AG10803 (cell line): ENCODE data around the gene DAZAP2.

ENCODE experiments used
- DNase-seq: peaks from one replicate; pipeline ENCODE4 v3.0.0; 2010; ENCODE audit warnings: low read depth
- H3K4me3 ChIP-seq: 2 replicates; pipeline ENCODE4 v1.5.1; 2011; ENCODE audit warnings: mild to moderate bottlenecking, low read length, control low read depth
- TF ChIP-seq, protein P1 (sequence below): conservative IDR thresholded peaks from 2 replicates; pipeline ENCODE4 v1.5.1; 2011; ENCODE audit warnings: mild to moderate bottlenecking, low read length, control low read depth, inconsistent platforms

DAZAP2 gene, protein sequence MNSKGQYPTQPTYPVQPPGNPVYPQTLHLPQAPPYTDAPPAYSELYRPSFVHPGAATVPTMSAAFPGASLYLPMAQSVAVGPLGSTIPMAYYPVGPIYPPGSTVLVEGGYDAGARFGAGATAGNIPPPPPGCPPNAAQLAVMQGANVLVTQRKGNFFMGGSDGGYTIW

GRCh38 chr12:51238510-51239334 lies at the start of gene DAZAP2:
Gene DAZAP2, plus strand, starts transcription at chr12:51238826. Its CDS starts 82 bp downstream, at chr12:51238908.
- peak within 1 kb of the TSS; percentile 100 for H3K4me3 ChIP-seq
- DNase-seq: peak; percentile 94
- TF ChIP-seq, protein P1, sequence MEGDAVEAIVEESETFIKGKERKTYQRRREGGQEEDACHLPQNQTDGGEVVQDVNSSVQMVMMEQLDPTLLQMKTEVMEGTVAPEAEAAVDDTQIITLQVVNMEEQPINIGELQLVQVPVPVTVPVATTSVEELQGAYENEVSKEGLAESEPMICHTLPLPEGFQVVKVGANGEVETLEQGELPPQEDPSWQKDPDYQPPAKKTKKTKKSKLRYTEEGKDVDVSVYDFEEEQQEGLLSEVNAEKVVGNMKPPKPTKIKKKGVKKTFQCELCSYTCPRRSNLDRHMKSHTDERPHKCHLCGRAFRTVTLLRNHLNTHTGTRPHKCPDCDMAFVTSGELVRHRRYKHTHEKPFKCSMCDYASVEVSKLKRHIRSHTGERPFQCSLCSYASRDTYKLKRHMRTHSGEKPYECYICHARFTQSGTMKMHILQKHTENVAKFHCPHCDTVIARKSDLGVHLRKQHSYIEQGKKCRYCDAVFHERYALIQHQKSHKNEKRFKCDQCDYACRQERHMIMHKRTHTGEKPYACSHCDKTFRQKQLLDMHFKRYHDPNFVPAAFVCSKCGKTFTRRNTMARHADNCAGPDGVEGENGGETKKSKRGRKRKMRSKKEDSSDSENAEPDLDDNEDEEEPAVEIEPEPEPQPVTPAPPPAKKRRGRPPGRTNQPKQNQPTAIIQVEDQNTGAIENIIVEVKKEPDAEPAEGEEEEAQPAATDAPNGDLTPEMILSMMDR: peak; percentile 42

DNA sequence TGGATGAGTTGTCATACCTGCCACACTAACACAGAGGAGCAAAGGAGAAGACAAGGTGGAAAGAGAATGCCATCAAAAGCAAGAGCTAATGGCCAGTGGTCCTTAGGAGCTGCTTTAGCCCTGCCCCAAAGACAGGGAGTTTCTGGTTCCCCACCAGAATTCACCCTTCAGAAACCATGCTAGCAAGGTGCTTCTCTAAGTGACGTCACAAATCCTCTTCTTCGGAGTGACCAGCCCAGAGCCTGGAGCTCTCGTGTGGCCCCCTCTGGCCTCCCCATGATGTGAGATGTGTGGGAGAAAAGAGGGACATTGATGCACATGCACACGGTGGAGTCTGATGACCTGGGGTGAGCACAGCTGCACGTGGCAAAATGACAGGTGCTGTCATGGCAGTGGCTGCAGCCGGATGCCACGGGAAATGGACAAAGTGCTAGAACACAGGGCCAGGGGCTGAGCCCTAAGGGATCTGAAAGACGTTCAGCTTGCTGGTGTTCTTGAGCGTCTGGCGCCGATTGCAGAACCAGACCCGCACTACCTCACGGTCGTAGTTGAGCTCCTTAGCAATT lies 48.8 kb upstream of the DAZAP2 start:
- no peak overlapping the region for H3K4me3 ChIP-seq
- no peak for DNase-seq
- TF ChIP-seq, protein P1: no peak

DNA sequence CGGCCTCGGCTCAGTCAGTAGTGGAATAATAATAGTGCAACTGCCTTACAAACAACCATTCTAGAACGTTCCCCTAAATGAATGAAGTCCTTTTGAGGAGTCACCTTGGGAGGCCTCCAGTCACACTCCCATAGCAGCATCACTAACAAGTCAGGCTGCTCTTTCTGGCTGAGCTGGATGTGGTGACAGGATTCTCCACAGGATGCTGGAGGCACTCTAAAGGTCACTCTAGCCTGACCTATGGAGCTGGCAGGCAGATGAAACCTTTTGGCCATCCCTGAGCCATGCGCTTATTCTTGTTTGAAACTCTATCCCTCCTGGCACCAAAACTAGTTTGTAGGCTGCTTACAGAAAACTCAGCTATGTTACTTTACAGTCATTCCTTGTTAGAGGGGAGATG lies 47.8 kb upstream of the DAZAP2 start:
- TF ChIP-seq, protein P1: no peak
- DNase-seq: no peak
- H3K4me3 ChIP-seq: no peak overlapping the region

GRCh38 chr12:51191516-51192283 lies 46.9 kb upstream of the DAZAP2 start:
- H3K4me3 ChIP-seq: no peak overlapping the region
- no peak for DNase-seq
- TF ChIP-seq, protein P1: no peak

GRCh38 chr12:51192284-51192671 lies 46.3 kb upstream of the DAZAP2 start:
- TF ChIP-seq, protein P1: no peak
- no peak for DNase-seq
- H3K4me3 ChIP-seq: no peak overlapping the region

DNA sequence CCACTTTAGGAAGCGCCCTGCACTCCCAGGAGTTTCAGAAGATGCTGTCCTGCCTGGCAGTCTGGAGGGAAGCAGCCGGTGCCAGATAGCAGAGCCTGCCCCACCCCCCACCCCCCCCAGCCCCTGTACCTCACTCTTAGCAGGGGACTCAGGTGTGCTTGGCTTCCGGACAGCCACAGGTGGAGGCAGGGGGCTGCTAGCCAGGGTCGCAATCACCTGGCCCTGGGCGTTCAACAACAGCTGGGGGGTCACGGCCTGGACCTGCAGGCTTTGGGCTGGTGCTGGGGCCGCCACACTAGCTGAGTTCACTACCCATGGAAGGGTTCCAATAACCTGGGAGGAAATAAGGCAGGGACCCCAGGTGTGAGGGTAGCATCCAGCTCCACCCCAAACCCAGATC lies 42.8 kb upstream of the DAZAP2 start:
- TF ChIP-seq, protein P1: no peak
- no peak for DNase-seq

More for the DNA sequence above, 42.8 kb upstream of the DAZAP2 start:
- H3K4me3 ChIP-seq: no peak overlapping the region
